CD4-positive, alpha-beta T cell (primary cell): ENCODE data around the gene HLA-A. TPM values are rescaled to one million over a fixed set of nuclear protein-coding genes. Genes with fewer than 3 reads are reported as not detected.
"Not testable (repeated sequence)": the region's sequence is repeated elsewhere in the genome, so short reads cannot be mapped to it uniquely, and the experiment has no call there.

Experiments
- ATAC-seq: fragments of 200-7000 bp; cut with Tn5 transposase; one replicate; pipeline ENCODE4 v1.10.0; 2022; ENCODE audit warnings: mild to moderate bottlenecking; ENCODE audit not compliant: poor library complexity
- CTCF ChIA-PET: fragments of 350-600 bp; sonication (Branson Sonifier 250); formaldehyde crosslinking; loops from one replicate; lab custom pipeline; 2021; ENCODE audit warnings: antibody characterized with exemption, inconsistent platforms; lab: Charles Lee
- POLR2A ChIA-PET: fragments of 350-600 bp; sonication (Branson Sonifier 250); formaldehyde crosslinking; loops from one replicate; lab custom pipeline; 2021; ENCODE audit warnings: antibody characterized with exemption, inconsistent platforms; lab: Charles Lee
- DNase-seq, 14 experiments: peaks; one replicate each; pipeline ENCODE4 v3.0.0-alpha.2; 2013 to 2020; ENCODE audit warnings: mixed read lengths in 2 of 14
- H3K27ac ChIP-seq, 2 donors: one replicate each; pipeline versions ENCODE4 v1.5.1 to v1.7.0; 2013; ENCODE audit warnings: low read length in 2 of 2, low read depth in 1 of 2, mild to moderate bottlenecking in 1 of 2
- H3K27me3 ChIP-seq, 2 experiments: 1 replicate in 1 of 2; 2 replicates in 1 of 2; pipeline versions ENCODE4 v1.6.1 to v1.7.0; 2013; ENCODE audit warnings: low read length in 2 of 2, control low read depth in 1 of 2, mild to moderate bottlenecking in 1 of 2, moderate library complexity in 1 of 2; ENCODE audit not compliant: insufficient read depth in 2 of 2, control insufficient read depth in 1 of 2
- H3K36me3 ChIP-seq: one replicate; pipeline ENCODE4 v1.6.1; 2013; ENCODE audit warnings: low read length, control low read depth; ENCODE audit not compliant: insufficient read depth
- H3K4me1 ChIP-seq: one replicate; pipeline ENCODE4 v1.6.1; 2013; ENCODE audit warnings: low read length, control low read depth; ENCODE audit not compliant: insufficient read depth
- H3K4me3 ChIP-seq: one replicate; pipeline ENCODE4 v1.5.1; 2013; ENCODE audit warnings: mild to moderate bottlenecking, low read length, moderate library complexity
- H3K9me3 ChIP-seq, 2 experiments: 1 replicate in 1 of 2; 2 replicates in 1 of 2; pipeline versions ENCODE4 v1.6.1 to v1.7.0; 2013; ENCODE audit warnings: low read length in 2 of 2, mild to moderate bottlenecking in 2 of 2, control low read depth in 1 of 2, moderate library complexity in 1 of 2; ENCODE audit not compliant: control insufficient read depth in 1 of 2, insufficient read depth in 1 of 2
- H3K27ac Mint-ChIP-seq: one replicate; pipeline ENCODE4 v1.8.0; 2020; ENCODE audit warnings: mixed read lengths
- H3K27me3 Mint-ChIP-seq: one replicate; pipeline ENCODE4 v1.8.0; 2021; ENCODE audit warnings: mixed read lengths
- H3K36me3 Mint-ChIP-seq: one replicate; pipeline ENCODE4 v1.8.0; 2021; ENCODE audit warnings: low read depth, mixed read lengths
- H3K4me1 Mint-ChIP-seq: one replicate; pipeline ENCODE4 v1.8.0; 2021; ENCODE audit warnings: low read depth, mixed read lengths
- H3K4me3 Mint-ChIP-seq: one replicate; pipeline ENCODE4 v1.8.0; 2020; ENCODE audit warnings: mild to moderate bottlenecking, mixed read lengths
- H3K9me3 Mint-ChIP-seq: one replicate; pipeline ENCODE4 v1.8.0; 2020; ENCODE audit warnings: mixed read lengths
- CTCF ChIP-seq: fragments of 200-600 bp; IDR thresholded peaks from one replicate; pipeline ENCODE4 v1.8.0; 2022; ENCODE audit warnings: antibody characterized with exemption, mild to moderate bottlenecking
- intact Hi-C, 2 experiments: fragments of 100-400 bp; cut with DNase I in 1 of 2; cut with micrococcal nuclease in 1 of 2; formaldehyde crosslinking; loops; one replicate each; pipeline versions ENCODE4 v1.15.1 to v1.9.0; 2023 to 2025; cut with DNase I, micrococcal nuclease
- total RNA-seq, 174 experiments: library from RNA in 2 of 174; stranded (reverse) in 2 of 174; gene quantifications; one replicate each; pipeline ENCODE4 v1.2.3 and lab custom pipeline; 2021 to 2026

HLA-A gene
- total RNA-seq, 2 experiments from 2014 or later = 1,767 to 1,801 TPM

GRCh38 chr6:29961966-29962365, 19.6 kb downstream of the HLA-A start:
- H3K36me3 Mint-ChIP-seq = no peaks in the 10 kb centered on the region
- Histone ChIP-seq H3K27ac (no peak overlapping the region), H3K4me1 (peaks cover 31% of the 10 kb centered on the region), H3K9me3 (no peaks in the 10 kb centered on the region), H3K4me3 (no peak overlapping the region), H3K36me3 (no peaks in the 10 kb centered on the region), H3K27me3 (no peaks in the 10 kb centered on the region)
- DNase-seq (no peak), ATAC-seq (no peak)
- ChIA-PET CTCF (no interaction called here), POLR2A (interaction anchor here (7.8 kb wide), 1 partner anchor 13 kb away, joined by 141 read pairs; no protein-coding TSS in a partner anchor)
- no peak overlapping the region for H3K4me3 Mint-ChIP-seq
- no peaks in the 10 kb centered on the region for H3K27me3 Mint-ChIP-seq
- peaks cover 33% of the 10 kb centered on the region for H3K4me1 Mint-ChIP-seq
- intact Hi-C loops = loop anchor here in 1 of 2 experiments (10.0 kb wide), 1 partner anchor 237 kb away; the partner anchor contains the start of gene HLA-F
- no peak overlapping the region for H3K27ac Mint-ChIP-seq
- TF ChIP-seq CTCF = no peak
- H3K9me3 Mint-ChIP-seq = no peaks in the 10 kb centered on the region

- CTCF ChIA-PET, H3K27ac ChIP-seq, H3K9me3 ChIP-seq, H3K36me3 ChIP-seq, H3K9me3 Mint-ChIP-seq, H3K4me3 Mint-ChIP-seq, H3K27me3 Mint-ChIP-seq, DNase-seq, ATAC-seq, H3K27me3 ChIP-seq, H3K4me3 ChIP-seq, H3K36me3 Mint-ChIP-seq: not testable (repeated sequence)
- peaks cover 39% of the 10 kb centered on the region for H3K4me1 ChIP-seq
- H3K27ac Mint-ChIP-seq = peak overlapping the region; percentile 30
- POLR2A ChIA-PET = interaction anchor here (2.5 to 7.8 kb wide), 6 partner anchors 8 to 255 kb away, joined by 14 to 141 read pairs (median 25); partner anchors contain the start of gene HLA-A
- intact Hi-C loops = loop anchor here in 1 of 2 experiments (10.0 kb wide), 1 partner anchor 239 kb away; the partner anchor contains the start of gene HLA-F
- H3K4me1 Mint-ChIP-seq = peaks cover 39% of the 10 kb centered on the region
Measured at GRCh38 chr6:29963697-29964096, 21.4 kb downstream of the HLA-A start.

- peaks cover 39% of the 10 kb centered on the region for H3K4me1 ChIP-seq
- no peak for ATAC-seq
- Mint-ChIP-seq H3K9me3 (no peaks in the 10 kb centered on the region), H3K27me3 (no peaks in the 10 kb centered on the region), H3K36me3 (no peaks in the 10 kb centered on the region), H3K4me3 (peak overlapping the region; percentile 77), H3K27ac (peak overlapping the region; percentile 82), H3K4me1 (peaks cover 39% of the 10 kb centered on the region)
- POLR2A ChIA-PET = interaction anchor here (0.6 to 7.8 kb wide), 25 partner anchors 9 to 1616 kb away, joined by 3 to 141 read pairs (median 4); partner anchors contain the start of genes HLA-A, POLR1H, PPP1R11 and TRIM26
- TF ChIP-seq CTCF = no peak
- intact Hi-C loops = loop anchor here in 1 of 2 experiments (10.0 kb wide), 1 partner anchor 240 kb away; the partner anchor contains the start of gene HLA-F
- H3K4me3 ChIP-seq = no peak overlapping the region
- no peaks in the 10 kb centered on the region for H3K36me3 ChIP-seq
- DNase-seq = no peak
- H3K9me3 ChIP-seq = no peaks in the 10 kb centered on the region
- H3K27me3 ChIP-seq = no peaks in the 10 kb centered on the region
- CTCF ChIA-PET = interaction anchor here (0.6 to 1.4 kb wide), 6 partner anchors 10 to 116 kb away, joined by 3 to 5 read pairs (median 4); no protein-coding TSS in a partner anchor
- H3K27ac ChIP-seq = peak overlapping the region in 1 of 2 donors; percentile 7
Measured at GRCh38 chr6:29964518-29964886, 22.2 kb downstream of the HLA-A start.
